GM18517 (cell line): ENCODE data around the gene TMEM60.

Experiments
- ATAC-seq: cut with Tn5 transposase; IDR thresholded peaks from one replicate; pipeline ENCODE4 v1.9.1; 2021; ENCODE audit warnings: mild to moderate bottlenecking, moderate library complexity; ENCODE audit not compliant: unreplicated experiment

Gene TMEM60

GRCh38 chr7:77782383-77782782 is 15.9 kb downstream of the TMEM60 start:
- no peak for ATAC-seq

- no peak for ATAC-seq
Measured at GRCh38 chr7:77778535-77778934, 19.7 kb downstream of the TMEM60 start.

- ATAC-seq, result no peak
Measured at GRCh38 chr7:77771901-77772300, 26.3 kb downstream of the TMEM60 start.

GRCh38 chr7:77770316-77770715 is 27.9 kb downstream of the TMEM60 start:
- no peak for ATAC-seq

GRCh38 chr7:77766801-77767605 is 31.2 kb downstream of the TMEM60 start:
- no peak for ATAC-seq

GRCh38 chr7:77765906-77766800 is 32.1 kb downstream of the TMEM60 start:
- ATAC-seq, result no peak

GRCh38 chr7:77765481-77765880 is 32.8 kb downstream of the TMEM60 start:
- no peak for ATAC-seq

GRCh38 chr7:77760809-77761453 is 37.3 kb downstream of the TMEM60 start:
- ATAC-seq, result no peak

GRCh38 chr7:77759294-77759889 is 38.8 kb downstream of the TMEM60 start:
- ATAC-seq, result peak; percentile 35

- peak; percentile 83 for ATAC-seq
Measured at GRCh38 chr7:77757589-77757988, 40.6 kb downstream of the TMEM60 start.

GRCh38 chr7:77753173-77753572 is 45.1 kb downstream of the TMEM60 start:
- no peak for ATAC-seq

GRCh38 chr7:77752016-77752415 is 46.2 kb downstream of the TMEM60 start:
- ATAC-seq, result no peak

- no peak for ATAC-seq
Measured at GRCh38 chr7:77747718-77748117, 50.5 kb downstream of the TMEM60 start.

- ATAC-seq, result no peak
Measured at GRCh38 chr7:77747178-77747577, 51.1 kb downstream of the TMEM60 start.

- no peak for ATAC-seq
Measured at GRCh38 chr7:77746824-77747165, 51.4 kb downstream of the TMEM60 start.

GRCh38 chr7:77746164-77746823 is 51.9 kb downstream of the TMEM60 start:
- no peak for ATAC-seq

GRCh38 chr7:77745746-77746145 is 52.5 kb downstream of the TMEM60 start:
- no peak for ATAC-seq
